GM23248 (cell line): ENCODE measurements around the gene ZNF644. TPM values are rescaled to one million over a fixed set of nuclear protein-coding genes. Genes with fewer than 3 reads are reported as not detected.

Experiments used
- DNase-seq: peaks from one replicate; pipeline ENCODE4 v3.0.0-alpha.2; 2015
- H2AFZ ChIP-seq: fragments of 200-600 bp; sonication (generic); 2 replicates; pipeline ENCODE4 v1.6.1; 2016; ENCODE audit warnings: antibody characterized with exemption
- H3F3A ChIP-seq: fragments of 200-600 bp; sonication (generic); 2 replicates; pipeline ENCODE4 v1.6.1; 2016; ENCODE audit warnings: mild to moderate bottlenecking, antibody characterized with exemption, mixed run types; ENCODE audit not compliant: insufficient read depth
- H3K27ac ChIP-seq: fragments of 200-600 bp; sonication (generic); 2 replicates; pipeline ENCODE4 v1.5.1; 2016; ENCODE audit warnings: mild to moderate bottlenecking
- H3K27me3 ChIP-seq: fragments of 200-600 bp; sonication (generic); replicated peaks from 2 replicates; pipeline ENCODE4 v1.6.1; 2016; ENCODE audit warnings: mild to moderate bottlenecking; ENCODE audit not compliant: insufficient read depth
- H3K36me3 ChIP-seq: fragments of 200-600 bp; sonication (generic); 2 replicates; pipeline ENCODE4 v1.6.1; 2016; ENCODE audit warnings: low read depth, mild to moderate bottlenecking
- H3K4me1 ChIP-seq: fragments of 200-600 bp; sonication (generic); 2 replicates; pipeline ENCODE4 v1.6.1; 2016; ENCODE audit warnings: mild to moderate bottlenecking; ENCODE audit not compliant: insufficient read depth
- H3K4me2 ChIP-seq: fragments of 200-600 bp; sonication (generic); one replicate; pipeline ENCODE4 v1.6.1; 2016; ENCODE audit warnings: mild to moderate bottlenecking; ENCODE audit not compliant: unreplicated experiment
- H3K4me3 ChIP-seq: fragments of 200-600 bp; sonication (generic); 2 replicates; pipeline ENCODE4 v1.5.1; 2016; ENCODE audit warnings: mild to moderate bottlenecking
- H3K79me2 ChIP-seq: fragments of 200-600 bp; sonication (generic); 2 replicates; pipeline ENCODE4 v1.6.1; 2016; ENCODE audit warnings: mild to moderate bottlenecking; ENCODE audit not compliant: insufficient read depth
- H3K9ac ChIP-seq: fragments of 200-600 bp; sonication (generic); 2 replicates; pipeline ENCODE4 v1.6.1; 2016; ENCODE audit warnings: mild to moderate bottlenecking
- H3K9me2 ChIP-seq: fragments of 200-600 bp; sonication (generic); 2 replicates; pipeline ENCODE4 v1.6.1; 2016; ENCODE audit warnings: mixed run types, mild to moderate bottlenecking, moderate library complexity; ENCODE audit not compliant: insufficient read depth
- H3K9me3 ChIP-seq: fragments of 200-600 bp; sonication (generic); one replicate; pipeline ENCODE4 v1.6.1; 2017; ENCODE audit warnings: low read depth
- H4K20me1 ChIP-seq: fragments of 200-600 bp; sonication (generic); 2 replicates; pipeline ENCODE4 v1.6.0; 2016; ENCODE audit not compliant: insufficient read depth
- EZH2 ChIP-seq: fragments of 200-600 bp; sonication (generic); IDR thresholded peaks from 2 replicates; pipeline ENCODE4 v1.6.1; 2018; ENCODE audit warnings: antibody characterized with exemption, mild to moderate bottlenecking; ENCODE audit not compliant: insufficient read depth, poor library complexity, severe bottlenecking
- EZH2phosphoT487 ChIP-seq: fragments of 200-600 bp; sonication (generic); IDR thresholded peaks from 2 replicates; pipeline ENCODE4 v1.6.1; 2018; ENCODE audit warnings: antibody characterized with exemption, moderate library complexity, mild to moderate bottlenecking, low read depth; ENCODE audit not compliant: insufficient read depth
- WGBS, 2 experiments: methylation state at CpG; one replicate each; pipeline ENCODE4 v1.1.6; 2015 to 2017; ENCODE audit warnings: low lambda C conversion rate in 2 of 2, low coverage in 1 of 2; ENCODE audit errors: missing lambda C conversion rate in 2 of 2; 5-methylcytosine and 5-hydroxymethylcytosine counted together
- in situ Hi-C: fragments of 300-500 bp; cut with MboI; formaldehyde crosslinking; loops from 2 replicates; pipeline ENCODE4 v1.15.0; 2020
- polyA plus RNA-seq: library from polyadenylated mRNA; unstranded; fragments of >200 nt; fragmentation: Nextera tagmentation; extraction: Ambion mirVana; gene quantifications from 2 replicates; pipeline ENCODE4 v1.2.1, GENCODE V29; 2016
- total RNA-seq: library from RNA; depleted of rRNA; stranded (reverse); fragments of >200 nt; shearing (Covaris generic); gene quantifications from 2 replicates; pipeline ENCODE4 v1.2.3, GENCODE V29; 2014

Gene ZNF644
- total and polyA plus RNA-seq, 2 experiments from 2014 or later = 34.1 to 35.9 TPM

DNA sequence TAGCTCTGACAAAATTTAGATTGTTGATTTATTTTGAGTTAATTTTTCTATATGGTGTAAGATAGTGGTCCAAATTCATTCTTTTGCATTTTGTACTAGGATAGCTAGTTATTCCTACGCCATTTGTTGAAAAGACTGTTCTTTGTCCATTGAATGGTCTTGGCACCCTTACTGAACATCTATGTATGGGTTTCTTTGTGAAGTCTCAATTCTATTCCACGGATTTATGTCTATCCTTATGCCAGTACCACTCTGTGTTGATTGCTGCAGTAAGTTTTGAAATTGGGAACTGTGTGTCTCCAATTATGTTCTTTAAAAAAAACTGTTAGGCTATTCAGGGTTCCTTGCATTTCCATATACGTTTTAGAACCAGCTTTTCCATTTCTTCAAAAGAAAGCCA is 145.7 kb downstream of the ZNF644 start:
- H2AFZ ChIP-seq = no peak overlapping the region
- in situ Hi-C loops = no loop called here
- no peaks in the 10 kb centered on the region for H3K4me1 ChIP-seq
- H3K27me3 ChIP-seq = no peaks in the 10 kb centered on the region
- H3K27ac ChIP-seq = no peak overlapping the region
- H3K4me2 ChIP-seq = no peak overlapping the region
- no peaks in the 10 kb centered on the region for H3K9me3 ChIP-seq
- H3K4me3 ChIP-seq = no peak overlapping the region
- H3K9me2 ChIP-seq = no peaks in the 10 kb centered on the region
- H3K79me2 ChIP-seq = no peaks in the 10 kb centered on the region
- no peaks in the 10 kb centered on the region for H4K20me1 ChIP-seq
- no peaks in the 10 kb centered on the region for H3F3A ChIP-seq
- H3K36me3 ChIP-seq = no peaks in the 10 kb centered on the region
- no peak for DNase-seq
- WGBS, 2 experiments = 39 to 45% methylated on average over 3 of the region's 3 CpGs
- TF ChIP-seq EZH2 (no peak), EZH2phosphoT487 (no peak)
- H3K9ac ChIP-seq = no peak overlapping the region
